IPS DF 4.7 (cell line): Measurements from ENCODE around the gene COLGALT1.
"Not testable (repeated sequence)": the region's sequence is repeated elsewhere in the genome, so short reads cannot be mapped to it uniquely, and the experiment has no call there.

ENCODE experiments used
- DNase-seq: peaks from one replicate; pipeline ENCODE4 v3.0.0-alpha.2; 2013; ENCODE audit warnings: low spot score; ENCODE audit errors: extremely low read depth

Gene COLGALT1

GRCh38 chr19:17560205-17560595 is 4.8 kb downstream of the COLGALT1 start:
- no peak for DNase-seq

GRCh38 chr19:17562097-17562496 is 6.6 kb downstream of the COLGALT1 start:
- no peak for DNase-seq

- no peak for DNase-seq
These were observed 7.1 kb downstream of the COLGALT1 start for GRCh38 chr19:17562561-17562960.

- DNase-seq: no peak
These were observed 9.3 kb downstream of the COLGALT1 start for GRCh38 chr19:17564781-17565180.

GRCh38 chr19:17565611-17566010 is 10.2 kb downstream of the COLGALT1 start:
- no peak for DNase-seq

GRCh38 chr19:17567940-17568339 is 12.5 kb downstream of the COLGALT1 start:
- DNase-seq: no peak

GRCh38 chr19:17570291-17570690 is 14.8 kb downstream of the COLGALT1 start:
- DNase-seq: not testable (repeated sequence)

- no peak for DNase-seq
These were observed 15.3 kb downstream of the COLGALT1 start for GRCh38 chr19:17570791-17571190.

GRCh38 chr19:17572638-17573037 is 17.2 kb downstream of the COLGALT1 start:
- DNase-seq: no peak

GRCh38 chr19:17575871-17576757 is 20.7 kb downstream of the COLGALT1 start:
- no peak for DNase-seq

- DNase-seq: peak; percentile 89
These were observed 21.5 kb downstream of the COLGALT1 start for GRCh38 chr19:17576758-17577456.

- DNase-seq: no peak
These were observed 22.1 kb downstream of the COLGALT1 start for GRCh38 chr19:17577457-17578097.

GRCh38 chr19:17579661-17580244 is 24.3 kb downstream of the COLGALT1 start:
- peak; percentile 82 for DNase-seq

GRCh38 chr19:17580470-17581144 is 25.2 kb downstream of the COLGALT1 start:
- DNase-seq: no peak

- no peak for DNase-seq
These were observed 25.9 kb downstream of the COLGALT1 start for GRCh38 chr19:17581211-17581874.

GRCh38 chr19:17582613-17583012 is 27.2 kb downstream of the COLGALT1 start:
- no peak for DNase-seq

- no peak for DNase-seq
These were observed 28.7 kb downstream of the COLGALT1 start for GRCh38 chr19:17584132-17584531.

- DNase-seq: not testable (repeated sequence)
These were observed 29.9 kb downstream of the COLGALT1 start for GRCh38 chr19:17585395-17585794.

GRCh38 chr19:17590866-17591265 is 35.4 kb downstream of the COLGALT1 start:
- DNase-seq: no peak

- DNase-seq: not testable (repeated sequence)
These were observed 38.8 kb downstream of the COLGALT1 start for GRCh38 chr19:17594296-17594695.

GRCh38 chr19:17598063-17598462 is 42.6 kb downstream of the COLGALT1 start:
- not testable (repeated sequence) for DNase-seq
